Measurements from ENCODE around the gene KCNC3.

Gene KCNC3

GRCh38 chr19:50376166-50377050, 47.2 kb upstream of the KCNC3 start, which contains the start of gene NR1H2 (continued):
- TF ChIP-seq, protein P1, sequence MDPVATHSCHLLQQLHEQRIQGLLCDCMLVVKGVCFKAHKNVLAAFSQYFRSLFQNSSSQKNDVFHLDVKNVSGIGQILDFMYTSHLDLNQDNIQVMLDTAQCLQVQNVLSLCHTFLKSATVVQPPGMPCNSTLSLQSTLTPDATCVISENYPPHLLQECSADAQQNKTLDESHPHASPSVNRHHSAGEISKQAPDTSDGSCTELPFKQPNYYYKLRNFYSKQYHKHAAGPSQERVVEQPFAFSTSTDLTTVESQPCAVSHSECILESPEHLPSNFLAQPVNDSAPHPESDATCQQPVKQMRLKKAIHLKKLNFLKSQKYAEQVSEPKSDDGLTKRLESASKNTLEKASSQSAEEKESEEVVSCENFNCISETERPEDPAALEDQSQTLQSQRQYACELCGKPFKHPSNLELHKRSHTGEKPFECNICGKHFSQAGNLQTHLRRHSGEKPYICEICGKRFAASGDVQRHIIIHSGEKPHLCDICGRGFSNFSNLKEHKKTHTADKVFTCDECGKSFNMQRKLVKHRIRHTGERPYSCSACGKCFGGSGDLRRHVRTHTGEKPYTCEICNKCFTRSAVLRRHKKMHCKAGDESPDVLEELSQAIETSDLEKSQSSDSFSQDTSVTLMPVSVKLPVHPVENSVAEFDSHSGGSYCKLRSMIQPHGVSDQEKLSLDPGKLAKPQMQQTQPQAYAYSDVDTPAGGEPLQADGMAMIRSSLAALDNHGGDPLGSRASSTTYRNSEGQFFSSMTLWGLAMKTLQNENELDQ (tag by site-specific recombination; IDR thresholded peaks at IDR 0.05; ENCODE audit: low read depth): no peak
- TF ChIP-seq ZNF561 (tag by site-specific recombination; IDR thresholded peaks at IDR 0.05; ENCODE audit: borderline replicate concordance) (peak; percentile 69; the same call in 1 of the 2 replicates), KLF16 (tag by site-specific recombination; IDR thresholded peaks at IDR 0.05) (peak; percentile 92), ZNF394 (tag by site-specific recombination; IDR thresholded peaks at IDR 0.05; ENCODE audit: borderline replicate concordance) (peak; percentile 64; the same call in 1 of the 2 replicates), ZSCAN5A (tag by site-specific recombination; IDR thresholded peaks at IDR 0.05) (peak; percentile 78; the same call in 1 of the 2 replicates), HOXD13 (CRISPR knock-in tag; IDR thresholded peaks at IDR 0.05; ENCODE audit: borderline replicate concordance) (no peak), ZNF112 (tag by site-specific recombination; IDR thresholded peaks at IDR 0.05) (no peak), ZNF341 (tag by site-specific recombination; IDR thresholded peaks at IDR 0.05; ENCODE audit: low read depth) (peak; percentile 67), KLF7 (tag by site-specific recombination; IDR thresholded peaks at IDR 0.05; ENCODE audit: borderline replicate concordance) (0 out of 2 replicates have a peak, but pooled peaks have one; percentile 42), TRIM28 (IDR thresholded peaks at IDR 0.05; ENCODE audit: borderline replicate concordance, low read length) (peak; percentile 53; the same call in 1 of the 2 replicates), ZNF558 (tag by site-specific recombination; IDR thresholded peaks at IDR 0.05) (peak; percentile 72), ZNF660 (tag by site-specific recombination; IDR thresholded peaks at IDR 0.05) (peak; percentile 99), REPIN1 (tag by site-specific recombination; IDR thresholded peaks at IDR 0.05; ENCODE audit: low read depth) (0 out of 2 replicates have a peak, but pooled peaks have one; percentile 66), ZNF580 (tag by site-specific recombination; IDR thresholded peaks at IDR 0.05) (peak; percentile 99), ZNF629 (tag by site-specific recombination; IDR thresholded peaks at IDR 0.05) (peak; percentile 100), ZNF624 (tag by site-specific recombination; IDR thresholded peaks at IDR 0.05) (no peak), ZNF658 (tag by site-specific recombination; IDR thresholded peaks at IDR 0.05) (no peak), ZNF777 (tag by site-specific recombination; IDR thresholded peaks at IDR 0.05; ENCODE audit: borderline replicate concordance) (no peak), SCRT2 (tag by site-specific recombination; IDR thresholded peaks at IDR 0.05) (peak; percentile 93), SP3 (tag by site-specific recombination; IDR thresholded peaks at IDR 0.05) (peak; percentile 93), ZNF174 (tag by site-specific recombination; IDR thresholded peaks at IDR 0.05) (no peak), ZBTB17 (tag by site-specific recombination; IDR thresholded peaks at IDR 0.05) (peak; percentile 86), YY2 (tag by site-specific recombination; IDR thresholded peaks at IDR 0.05) (no peak; the same call in 1 of the 2 replicates), ZNF449 (tag by site-specific recombination; IDR thresholded peaks at IDR 0.05) (0 out of 2 replicates have a peak, but pooled peaks have one; percentile 18), BCL11B (tag by site-specific recombination; IDR thresholded peaks at IDR 0.05; ENCODE audit: low read depth) (no peak), GLIS2 (tag by site-specific recombination; IDR thresholded peaks at IDR 0.05) (peak; percentile 83), ZFHX2 (tag by site-specific recombination; conservative IDR thresholded peaks at IDR 0.05) (peak; percentile 47), ATF2 (tag by site-specific recombination; IDR thresholded peaks at IDR 0.05; ENCODE audit: low read depth) (no peak)
- TF ChIP-seq, protein P2, sequence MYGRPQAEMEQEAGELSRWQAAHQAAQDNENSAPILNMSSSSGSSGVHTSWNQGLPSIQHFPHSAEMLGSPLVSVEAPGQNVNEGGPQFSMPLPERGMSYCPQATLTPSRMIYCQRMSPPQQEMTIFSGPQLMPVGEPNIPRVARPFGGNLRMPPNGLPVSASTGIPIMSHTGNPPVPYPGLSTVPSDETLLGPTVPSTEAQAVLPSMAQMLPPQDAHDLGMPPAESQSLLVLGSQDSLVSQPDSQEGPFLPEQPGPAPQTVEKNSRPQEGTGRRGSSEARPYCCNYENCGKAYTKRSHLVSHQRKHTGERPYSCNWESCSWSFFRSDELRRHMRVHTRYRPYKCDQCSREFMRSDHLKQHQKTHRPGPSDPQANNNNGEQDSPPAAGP (tag by site-specific recombination; IDR thresholded peaks at IDR 0.05): peak; percentile 82
- TF ChIP-seq, protein P3, sequence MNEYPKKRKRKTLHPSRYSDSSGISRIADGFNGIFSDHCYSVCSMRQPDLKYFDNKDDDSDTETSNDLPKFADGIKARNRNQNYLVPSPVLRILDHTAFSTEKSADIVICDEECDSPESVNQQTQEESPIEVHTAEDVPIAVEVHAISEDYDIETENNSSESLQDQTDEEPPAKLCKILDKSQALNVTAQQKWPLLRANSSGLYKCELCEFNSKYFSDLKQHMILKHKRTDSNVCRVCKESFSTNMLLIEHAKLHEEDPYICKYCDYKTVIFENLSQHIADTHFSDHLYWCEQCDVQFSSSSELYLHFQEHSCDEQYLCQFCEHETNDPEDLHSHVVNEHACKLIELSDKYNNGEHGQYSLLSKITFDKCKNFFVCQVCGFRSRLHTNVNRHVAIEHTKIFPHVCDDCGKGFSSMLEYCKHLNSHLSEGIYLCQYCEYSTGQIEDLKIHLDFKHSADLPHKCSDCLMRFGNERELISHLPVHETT (tag by site-specific recombination; IDR thresholded peaks at IDR 0.05): peak; percentile 96

Measured in HEK293 (cell line).